GM12878 (cell line): ENCODE measurements around the gene FAHD2A. TPM values are rescaled to one million over a fixed set of nuclear protein-coding genes. Genes with fewer than 3 reads are reported as not detected.

ENCODE experiments used
- ATAC-seq: fragments of 200-7000 bp; cut with Tn5 transposase; 3 replicates; pipeline ENCODE4 v1.9.1; 2020; ENCODE audit warnings: mild to moderate bottlenecking, moderate library complexity
- BruUV-seq: library from RNA; stranded (reverse); fragments of 400-500 nt; replicated peaks from 2 replicates; lab custom pipeline; 2021; lab: Mats Ljungman, UMichigan
- CTCF ChIA-PET: fragments of 300-600 bp; sonication (Branson Sonifier 250); formaldehyde crosslinking; extraction: SDS; loops from one replicate; lab custom pipeline; 2021; ENCODE audit warnings: inconsistent platforms; lab: Yijun Ruan, JAX
- POLR2A ChIA-PET: fragments of 350-600 bp; formaldehyde crosslinking; extraction: SDS; loops from one replicate; lab custom pipeline; 2021; ENCODE audit warnings: inconsistent platforms; lab: Charles Lee
- RAD21 ChIA-PET: fragments of 300-600 bp; sonication (Branson Sonifier 250); formaldehyde crosslinking; loops from one replicate; lab custom pipeline; 2023; ENCODE audit warnings: antibody characterized with exemption; ENCODE audit not compliant: unreplicated experiment; lab: Charles Lee
- SMC1A ChIA-PET: fragments of 300-600 bp; sonication (Branson Sonifier 250); formaldehyde crosslinking; loops from one replicate; lab custom pipeline; 2023; ENCODE audit not compliant: unreplicated experiment, uncharacterized antibody; lab: Charles Lee
- DNase-seq: peaks from one replicate; pipeline ENCODE4 v3.0.0-alpha.2; 2011; ENCODE audit warnings: low read depth, low spot score
- FAIRE-seq: peaks from 3 replicates; lab custom pipeline; 2011; peaks lifted over from hg19 to GRCh38; lab: Jason Lieb, UNC
- H2AFZ ChIP-seq: 2 replicates; pipeline ENCODE4 v1.6.0; 2011; ENCODE audit warnings: low read depth, low read length, control low read depth; ENCODE audit not compliant: control insufficient read depth
- H3K27ac ChIP-seq: 2 replicates; pipeline ENCODE4 v1.5.1; 2011; ENCODE audit warnings: control low read depth; ENCODE audit not compliant: control insufficient read depth, insufficient read depth
- H3K27me3 ChIP-seq, 2 experiments: replicated peaks in 1 of 2; 2 replicates each; pipeline versions ENCODE4 v1.6.0 to v1.6.1; 2011; ENCODE audit warnings: low read length in 1 of 2; ENCODE audit not compliant: control insufficient read depth in 2 of 2, insufficient read depth in 2 of 2
- H3K36me3 ChIP-seq, 2 experiments: 2 replicates each; pipeline ENCODE4 v1.5.1; 2011; ENCODE audit warnings: low read length in 1 of 2; ENCODE audit not compliant: control insufficient read depth in 2 of 2, insufficient read depth in 2 of 2
- H3K4me1 ChIP-seq: 2 replicates; pipeline ENCODE4 v1.6.1; 2011; ENCODE audit warnings: mild to moderate bottlenecking, low read length, moderate library complexity, mixed read lengths; ENCODE audit not compliant: control insufficient read depth, insufficient read depth
- H3K4me2 ChIP-seq: 2 replicates; pipeline ENCODE4 v1.6.0; 2011; ENCODE audit warnings: control low read depth; ENCODE audit not compliant: control insufficient read depth, insufficient read depth
- H3K4me3 ChIP-seq: fragments of 200-600 bp; sonication (generic); 2 replicates; pipeline ENCODE4 v1.5.1; 2016
- H3K79me2 ChIP-seq: 2 replicates; pipeline ENCODE4 v1.6.0; 2011; ENCODE audit warnings: low read length; ENCODE audit not compliant: control insufficient read depth, insufficient read depth
- H3K9ac ChIP-seq: 2 replicates; pipeline ENCODE4 v1.8.0; 2011; ENCODE audit warnings: low read length, control low read depth, mixed read lengths; ENCODE audit not compliant: control insufficient read depth, insufficient read depth
- H3K9me3 ChIP-seq: replicated peaks from 3 replicates; pipeline ENCODE4 v1.5.1; 2011; ENCODE audit warnings: mild to moderate bottlenecking, low read length; ENCODE audit not compliant: control insufficient read depth, insufficient read depth
- H4K20me1 ChIP-seq: 2 replicates; pipeline ENCODE4 v1.6.0; 2011; ENCODE audit not compliant: control insufficient read depth, insufficient read depth
- ATF2 ChIP-seq: IDR thresholded peaks from 2 replicates; pipeline ENCODE4 v1.6.1; 2012; ENCODE audit warnings: low read length, inconsistent platforms
- BMI1 ChIP-seq: fragments of 450-650 bp; IDR thresholded peaks from 2 replicates; pipeline ENCODE4 v1.6.1; 2016; ENCODE audit warnings: mild to moderate bottlenecking, moderate library complexity, borderline replicate concordance
- CHD1 ChIP-seq: IDR thresholded peaks from 2 replicates; pipeline ENCODE4 v1.6.1; 2012; ENCODE audit warnings: low read depth, low read length, improper control_type of control experiment
- ESRRA ChIP-seq: IDR thresholded peaks from 2 replicates; pipeline ENCODE4 v1.6.1; 2012; ENCODE audit warnings: mild to moderate bottlenecking, low read length, improper control_type of control experiment
- EZH2 ChIP-seq: IDR thresholded peaks from 2 replicates; pipeline ENCODE4 v1.6.1; 2012; ENCODE audit warnings: low read depth, mild to moderate bottlenecking, control low read depth, inconsistent platforms, low read length, borderline replicate concordance; ENCODE audit not compliant: control insufficient read depth
- IKZF1 ChIP-seq: fragments of 450-650 bp; conservative IDR thresholded peaks from 2 replicates; pipeline ENCODE4 v1.6.1; 2017; ENCODE audit warnings: antibody characterized with exemption, mild to moderate bottlenecking
- IKZF2 ChIP-seq, 2 experiments: fragments of 450-650 bp; IDR thresholded peaks; 2 replicates each; pipeline ENCODE4 v1.6.1; 2017; ENCODE audit warnings: mild to moderate bottlenecking in 2 of 2, moderate library complexity in 2 of 2
- JUNB ChIP-seq: IDR thresholded peaks from 2 replicates; pipeline ENCODE4 v1.6.1; 2016; ENCODE audit warnings: antibody characterized with exemption, mild to moderate bottlenecking
- JUND ChIP-seq: IDR thresholded peaks from 2 replicates; pipeline ENCODE4 v1.6.1; 2012; ENCODE audit warnings: low read depth, mild to moderate bottlenecking, low read length, improper control_type of control experiment, moderate library complexity
- NR2C1 ChIP-seq: fragments of 450-650 bp; IDR thresholded peaks from 2 replicates; pipeline ENCODE4 v1.6.1; 2017; ENCODE audit warnings: antibody characterized with exemption, mild to moderate bottlenecking, moderate library complexity
- NR2F1 ChIP-seq: fragments of 450-650 bp; conservative IDR thresholded peaks from 2 replicates; pipeline ENCODE4 v1.6.1; 2017; ENCODE audit warnings: mild to moderate bottlenecking
- PKNOX1 ChIP-seq: fragments of 450-650 bp; IDR thresholded peaks from 2 replicates; pipeline ENCODE4 v1.6.1; 2016; ENCODE audit warnings: mild to moderate bottlenecking
- POLR2A ChIP-seq: IDR thresholded peaks from 2 replicates; pipeline ENCODE4 v1.6.1; 2011; ENCODE audit warnings: low read depth, mild to moderate bottlenecking, low read length
- POLR2AphosphoS2 ChIP-seq: IDR thresholded peaks from 2 replicates; pipeline ENCODE4 v1.6.1; 2011; ENCODE audit warnings: low read depth, mild to moderate bottlenecking, low read length, improper control_type of control experiment, moderate library complexity
- SMARCA5 ChIP-seq: fragments of 450-650 bp; IDR thresholded peaks from 2 replicates; pipeline ENCODE4 v1.6.1; 2017; ENCODE audit warnings: mild to moderate bottlenecking
- STAT3 ChIP-seq: IDR thresholded peaks from 2 replicates; pipeline ENCODE4 v1.6.1; 2011; ENCODE audit warnings: low read depth, low read length, improper control_type of control experiment
- TBL1XR1 ChIP-seq: IDR thresholded peaks from 2 replicates; pipeline ENCODE4 v1.6.1; 2012; ENCODE audit warnings: low read depth, low read length, improper control_type of control experiment
- YBX1 ChIP-seq: fragments of 450-650 bp; IDR thresholded peaks from 2 replicates; pipeline ENCODE4 v1.6.1; 2016; ENCODE audit warnings: antibody characterized with exemption
- WGBS: methylation state at CpG from one replicate; pipeline ENCODE4 v1.1.6; 2016; ENCODE audit warnings: low lambda C conversion rate; ENCODE audit not compliant: insufficient replicate concordance, insufficient coverage; ENCODE audit errors: missing lambda C conversion rate; 5-methylcytosine and 5-hydroxymethylcytosine counted together
- in situ Hi-C: fragments of 300-500 bp; cut with MboI; formaldehyde crosslinking; loops from 9 replicates; pipeline ENCODE4 v1.14.3; 2018; ENCODE audit warnings: mixed read lengths
- intact Hi-C: fragments of 100-400 bp; cut with micrococcal nuclease; formaldehyde crosslinking; loops from one replicate; pipeline ENCODE4 v1.14.2; 2022; ENCODE audit not compliant: unreplicated experiment
- polyA plus RNA-seq, 11 experiments: library from polyadenylated mRNA; depleted of rRNA in 4 of 11; unstranded in 6 of 11; stranded (reverse) in 5 of 11; fragments of >200 nt; fragmentation: Nextera tagmentation in 4 of 11; fragmentation: Illumina TruSeq in 1 of 11; extraction: Ambion mirVana in 4 of 11; extraction: Trizol in 1 of 11; gene quantifications; 1 replicate in 1 of 11; 2 replicates in 10 of 11; pipeline versions ENCODE4 v1.2.1 to v1.2.3, GENCODE V29; 2011 to 2016; ENCODE audit warnings: inconsistent platforms in 2 of 11, missing spikeins in 2 of 11, low read depth in 1 of 11
- total RNA-seq, 4 experiments: library from RNA; depleted of rRNA in 3 of 4; stranded (reverse); fragments of >200 nt in 3 of 4; fragmentation: Illumina TruSeq in 1 of 4; extraction: Trizol in 1 of 4; gene quantifications; 2 replicates each; pipeline versions ENCODE4 v1.2.1 to v1.2.3, GENCODE V29; 2013 to 2021
- TF ChIP-seq, protein P1 (sequence below): IDR thresholded peaks from 2 replicates; pipeline ENCODE4 v1.6.1; 2011; ENCODE audit warnings: borderline replicate concordance, low read depth, mild to moderate bottlenecking, moderate library complexity, low read length; ENCODE audit not compliant: insufficient read depth, poor library complexity, severe bottlenecking
- TF ChIP-seq, protein P2 (sequence below): IDR thresholded peaks from 2 replicates; pipeline ENCODE4 v1.6.1; 2012; ENCODE audit warnings: mild to moderate bottlenecking, low read depth, low read length

Gene FAHD2A
- total and polyA plus RNA-seq, 10 of the 15 experiments (the other 5 are each of a cell fraction or from before 2014, with no cell fraction given) = 11.2 to 38.2 (median 25.1) TPM

DNA sequence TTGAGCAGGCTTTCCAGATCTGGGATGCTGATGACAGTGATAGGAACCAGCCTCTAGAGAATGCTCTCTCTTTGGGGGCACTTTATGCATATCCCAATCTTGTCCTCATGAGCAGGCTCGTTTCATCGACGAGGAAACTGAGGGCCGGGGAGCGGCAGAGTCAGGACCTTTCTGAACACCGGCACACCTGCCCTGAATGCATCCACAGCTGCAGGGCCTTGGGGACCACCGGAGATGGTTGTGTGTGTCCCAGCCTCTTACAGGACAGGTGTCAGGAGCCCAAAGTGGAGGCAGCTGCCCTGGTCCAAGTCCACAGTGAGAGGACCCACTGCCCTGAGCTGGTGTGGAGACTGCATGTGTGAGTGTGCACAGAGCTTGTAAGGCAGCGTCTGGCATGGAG, 47.6 kb upstream of the FAHD2A start:
- H3K4me3 ChIP-seq = no peak overlapping the region
- 53% methylated on average over 8 of the region's 8 CpGs for WGBS
- CTCF ChIA-PET = interaction anchor here (1.1 kb wide), 1 partner anchor 10 kb away, joined by 4 read pairs; no protein-coding TSS in a partner anchor

More for the DNA sequence above, 47.6 kb upstream of the FAHD2A start:
- no peaks in the 10 kb centered on the region for H3K9me3 ChIP-seq
- no TSS peak for BruUV-seq
- H3K27ac ChIP-seq = no peak overlapping the region
- TF ChIP-seq, protein P1, sequence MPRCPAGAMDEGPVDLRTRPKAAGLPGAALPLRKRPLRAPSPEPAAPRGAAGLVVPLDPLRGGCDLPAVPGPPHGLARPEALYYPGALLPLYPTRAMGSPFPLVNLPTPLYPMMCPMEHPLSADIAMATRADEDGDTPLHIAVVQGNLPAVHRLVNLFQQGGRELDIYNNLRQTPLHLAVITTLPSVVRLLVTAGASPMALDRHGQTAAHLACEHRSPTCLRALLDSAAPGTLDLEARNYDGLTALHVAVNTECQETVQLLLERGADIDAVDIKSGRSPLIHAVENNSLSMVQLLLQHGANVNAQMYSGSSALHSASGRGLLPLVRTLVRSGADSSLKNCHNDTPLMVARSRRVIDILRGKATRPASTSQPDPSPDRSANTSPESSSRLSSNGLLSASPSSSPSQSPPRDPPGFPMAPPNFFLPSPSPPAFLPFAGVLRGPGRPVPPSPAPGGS = no peak
- TF ChIP-seq POLR2AphosphoS2 (no peak), CHD1 (no peak), JUND (no peak), PKNOX1 (no peak), BMI1 (no peak), TBL1XR1 (no peak), IKZF1 (no peak), ATF2 (no peak), ESRRA (no peak), IKZF2 (IDR thresholded peaks at IDR 0.05) (no peak), POLR2A (no peak), JUNB (no peak), STAT3 (no peak), NR2C1 (no peak), EZH2 (no peak), SMARCA5 (no peak), NR2F1 (no peak), YBX1 (no peak)
- TF ChIP-seq, protein P2, sequence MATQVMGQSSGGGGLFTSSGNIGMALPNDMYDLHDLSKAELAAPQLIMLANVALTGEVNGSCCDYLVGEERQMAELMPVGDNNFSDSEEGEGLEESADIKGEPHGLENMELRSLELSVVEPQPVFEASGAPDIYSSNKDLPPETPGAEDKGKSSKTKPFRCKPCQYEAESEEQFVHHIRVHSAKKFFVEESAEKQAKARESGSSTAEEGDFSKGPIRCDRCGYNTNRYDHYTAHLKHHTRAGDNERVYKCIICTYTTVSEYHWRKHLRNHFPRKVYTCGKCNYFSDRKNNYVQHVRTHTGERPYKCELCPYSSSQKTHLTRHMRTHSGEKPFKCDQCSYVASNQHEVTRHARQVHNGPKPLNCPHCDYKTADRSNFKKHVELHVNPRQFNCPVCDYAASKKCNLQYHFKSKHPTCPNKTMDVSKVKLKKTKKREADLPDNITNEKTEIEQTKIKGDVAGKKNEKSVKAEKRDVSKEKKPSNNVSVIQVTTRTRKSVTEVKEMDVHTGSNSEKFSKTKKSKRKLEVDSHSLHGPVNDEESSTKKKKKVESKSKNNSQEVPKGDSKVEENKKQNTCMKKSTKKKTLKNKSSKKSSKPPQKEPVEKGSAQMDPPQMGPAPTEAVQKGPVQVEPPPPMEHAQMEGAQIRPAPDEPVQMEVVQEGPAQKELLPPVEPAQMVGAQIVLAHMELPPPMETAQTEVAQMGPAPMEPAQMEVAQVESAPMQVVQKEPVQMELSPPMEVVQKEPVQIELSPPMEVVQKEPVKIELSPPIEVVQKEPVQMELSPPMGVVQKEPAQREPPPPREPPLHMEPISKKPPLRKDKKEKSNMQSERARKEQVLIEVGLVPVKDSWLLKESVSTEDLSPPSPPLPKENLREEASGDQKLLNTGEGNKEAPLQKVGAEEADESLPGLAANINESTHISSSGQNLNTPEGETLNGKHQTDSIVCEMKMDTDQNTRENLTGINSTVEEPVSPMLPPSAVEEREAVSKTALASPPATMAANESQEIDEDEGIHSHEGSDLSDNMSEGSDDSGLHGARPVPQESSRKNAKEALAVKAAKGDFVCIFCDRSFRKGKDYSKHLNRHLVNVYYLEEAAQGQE = no peak
- H3K4me1 ChIP-seq = no peaks in the 10 kb centered on the region
- SMC1A ChIA-PET = no interaction called here
- DNase-seq (no peak), FAIRE-seq (no peak), ATAC-seq (no peak)
- H3K27me3 ChIP-seq = no peaks in the 10 kb centered on the region
- in situ Hi-C loops = no loop called here
- no peak overlapping the region for H3K4me2 ChIP-seq
- H3K36me3 ChIP-seq = no peaks in the 10 kb centered on the region
- RAD21 ChIA-PET = no interaction called here
- intact Hi-C loops = no loop called here
- no peaks in the 10 kb centered on the region for H3K79me2 ChIP-seq
- H3K9ac ChIP-seq = no peak overlapping the region
- no peak overlapping the region for H2AFZ ChIP-seq
- POLR2A ChIA-PET = no interaction called here
- no peaks in the 10 kb centered on the region for H4K20me1 ChIP-seq
